Neural progenitor cell (in vitro differentiated cells): ENCODE data around the gene TCF4. TPM values are rescaled to one million over a fixed set of nuclear protein-coding genes. Genes with fewer than 3 reads are reported as not detected.

Experiments used
- DNase-seq: peaks from one replicate; pipeline ENCODE4 v3.0.0-alpha.2; 2016; ENCODE audit warnings: low spot score
- H2AFZ ChIP-seq: fragments of 200-600 bp; sonication (generic); replicated peaks from 2 replicates; pipeline ENCODE4 v1.6.1; 2016; ENCODE audit warnings: antibody characterized with exemption
- H3F3A ChIP-seq: fragments of 200-600 bp; sonication (generic); 2 replicates; pipeline ENCODE4 v1.6.1; 2016; ENCODE audit warnings: antibody characterized with exemption, low read depth
- H3K27ac ChIP-seq: fragments of 200-600 bp; sonication (generic); 2 replicates; pipeline ENCODE4 v1.5.1; 2016; ENCODE audit warnings: mild to moderate bottlenecking
- H3K27me3 ChIP-seq: fragments of 200-600 bp; sonication (generic); 2 replicates; pipeline ENCODE4 v1.6.1; 2016; ENCODE audit warnings: mild to moderate bottlenecking, moderate library complexity
- H3K36me3 ChIP-seq: fragments of 200-600 bp; sonication (generic); 2 replicates; pipeline ENCODE4 v1.5.1; 2016
- H3K4me1 ChIP-seq: fragments of 200-600 bp; sonication (generic); 2 replicates; pipeline ENCODE4 v1.6.1; 2016; ENCODE audit warnings: mixed run types
- H3K4me2 ChIP-seq: fragments of 200-600 bp; sonication (generic); 2 replicates; pipeline ENCODE4 v1.6.1; 2016
- H3K4me3 ChIP-seq: fragments of 200-600 bp; sonication (generic); 2 replicates; pipeline ENCODE4 v1.5.1; 2016
- H3K79me2 ChIP-seq: fragments of 200-600 bp; sonication (generic); 2 replicates; pipeline ENCODE4 v1.6.1; 2016; ENCODE audit warnings: low read depth
- H3K9ac ChIP-seq: fragments of 200-600 bp; sonication (generic); 2 replicates; pipeline ENCODE4 v1.6.1; 2016
- H3K9me3 ChIP-seq: fragments of 200-600 bp; sonication (generic); 2 replicates; pipeline ENCODE4 v1.5.1; 2016; ENCODE audit warnings: low read depth
- H4K20me1 ChIP-seq: fragments of 200-600 bp; sonication (generic); 2 replicates; pipeline ENCODE4 v1.6.1; 2016; ENCODE audit warnings: low read depth
- H3K27ac Mint-ChIP-seq: 3 replicates; pipeline ENCODE4 v1.8.0; 2021; ENCODE audit warnings: mixed read lengths
- H3K27me3 Mint-ChIP-seq: 2 replicates; pipeline ENCODE4 v1.8.0; 2022; ENCODE audit warnings: low read depth, mild to moderate bottlenecking, inconsistent platforms, moderate library complexity, mixed read lengths; ENCODE audit not compliant: insufficient read depth
- H3K36me3 Mint-ChIP-seq: 3 replicates; pipeline ENCODE4 v1.8.0; 2021; ENCODE audit warnings: mixed read lengths
- H3K4me1 Mint-ChIP-seq: 3 replicates; pipeline ENCODE4 v1.8.0; 2021; ENCODE audit warnings: mixed read lengths
- H3K4me3 Mint-ChIP-seq: 3 replicates; pipeline ENCODE4 v1.8.0; 2021; ENCODE audit warnings: mild to moderate bottlenecking, moderate library complexity, mixed read lengths
- H3K9me3 Mint-ChIP-seq: 3 replicates; pipeline ENCODE4 v1.8.0; 2020; ENCODE audit warnings: mixed read lengths
- CTCF ChIP-seq: fragments of 200-600 bp; sonication (generic); IDR thresholded peaks from 2 replicates; pipeline ENCODE4 v1.5.1; 2017; ENCODE audit warnings: antibody characterized with exemption, mild to moderate bottlenecking
- EZH2 ChIP-seq: fragments of 200-600 bp; sonication (generic); IDR thresholded peaks from 2 replicates; pipeline ENCODE4 v1.6.1; 2017; ENCODE audit warnings: antibody characterized with exemption, mild to moderate bottlenecking, moderate library complexity
- EZH2phosphoT487 ChIP-seq: fragments of 200-600 bp; sonication (generic); IDR thresholded peaks from 2 replicates; pipeline ENCODE4 v1.6.1; 2017; ENCODE audit warnings: antibody characterized with exemption
- microRNA-seq: library from miRNA; unstranded; fragments of <30 nt; microRNA quantifications from one replicate; pipeline ENCODE4, GENCODE V29; 2016
- small RNA-seq: library from RNA; depleted of rRNA; stranded (forward); fragments of <200 nt; gene quantifications from one replicate; pipeline ENCODE3, GENCODE V24; 2015
- total RNA-seq: library from RNA; depleted of rRNA; stranded (reverse); fragments of >200 nt; gene quantifications from 2 replicates; pipeline ENCODE4 v1.2.3, GENCODE V29; 2015; ENCODE audit warnings: low replicate concordance

TCF4 gene
- total RNA-seq, 1 donor from 2014 or later, result 161 TPM

- Mint-ChIP-seq H3K27ac (no peak overlapping the region), H3K27me3 (no peaks in the 10 kb centered on the region), H3K9me3 (no peaks in the 10 kb centered on the region), H3K4me3 (no peak overlapping the region), H3K4me1 (no peaks in the 10 kb centered on the region), H3K36me3 (no peaks in the 10 kb centered on the region)
- TF ChIP-seq CTCF (no peak), EZH2 (no peak), EZH2phosphoT487 (no peak)
- Histone ChIP-seq H2AFZ (no peak overlapping the region), H3K27ac (no peak overlapping the region), H3K4me3 (no peak overlapping the region), H4K20me1 (no peaks in the 10 kb centered on the region), H3K79me2 (no peaks in the 10 kb centered on the region), H3K36me3 (no peaks in the 10 kb centered on the region), H3K4me1 (no peaks in the 10 kb centered on the region), H3K27me3 (no peaks in the 10 kb centered on the region), H3K4me2 (no peak overlapping the region), H3K9ac (no peak overlapping the region), H3K9me3 (peaks cover 3% of the 10 kb centered on the region), H3F3A (no peaks in the 10 kb centered on the region)
- no peak for DNase-seq
Measured at GRCh38 chr18:55179425-55179824, 408.6 kb downstream of the TCF4 start.

- Histone ChIP-seq H3K9ac (no peak overlapping the region), H3K36me3 (no peaks in the 10 kb centered on the region), H3K27me3 (no peaks in the 10 kb centered on the region), H3K27ac (no peak overlapping the region), H3K4me1 (no peaks in the 10 kb centered on the region), H4K20me1 (no peaks in the 10 kb centered on the region), H3K4me3 (no peak overlapping the region), H3K4me2 (no peak overlapping the region), H3K79me2 (no peaks in the 10 kb centered on the region), H2AFZ (no peak overlapping the region), H3K9me3 (peaks cover 6% of the 10 kb centered on the region), H3F3A (no peaks in the 10 kb centered on the region)
- H3K9me3 Mint-ChIP-seq, result peaks cover 7% of the 10 kb centered on the region
- no peak for DNase-seq
- no peaks in the 10 kb centered on the region for H3K4me1 Mint-ChIP-seq
- no peak overlapping the region for H3K27ac Mint-ChIP-seq
- H3K36me3 Mint-ChIP-seq, result no peaks in the 10 kb centered on the region
- H3K4me3 Mint-ChIP-seq, result no peak overlapping the region
- no peaks in the 10 kb centered on the region for H3K27me3 Mint-ChIP-seq
- TF ChIP-seq CTCF, result no peak
- TF ChIP-seq EZH2, result no peak
- no peak for TF ChIP-seq EZH2phosphoT487
Measured at GRCh38 chr18:55173291-55173690, 414.7 kb downstream of the TCF4 start.

Small RNAs within 50 kb of the gene (microRNA-seq; reads per million reads assigned to microRNA genes)
- not detected for gene MIR4529

Small RNAs within 50 kb of the gene (small RNA-seq; reads per million reads assigned to genes)
- gene MIR4529, result not detected
